Body of pancreas (tissue), 4 donors: ENCODE data around the gene NDUFAB1.

Source experiments
- CTCF ChIP-seq, 7 experiments: fragments of 450-650 bp in 4 of 7; fragments of 200-600 bp in 3 of 7; sonication (generic) in 3 of 7; IDR thresholded peaks; one replicate each; pipeline ENCODE4 v1.5.1; 2016 to 2019; ENCODE audit warnings: antibody characterized with exemption in 7 of 7
- POLR2A ChIP-seq, 3 donors: fragments of 450-650 bp; IDR thresholded peaks; one replicate each; pipeline ENCODE4 v1.6.1; 2016; ENCODE audit warnings: antibody characterized with exemption in 3 of 3, mild to moderate bottlenecking in 2 of 3

- no peak for TF ChIP-seq CTCF (IDR thresholded peaks at IDR 0.05)
- no peak for TF ChIP-seq POLR2A (IDR thresholded peaks at IDR 0.05)
Observed at GRCh38 chr16:23640615-23640930, 44.5 kb upstream of the NDUFAB1 start.
